NCI-H748 (cell line): ENCODE measurements around the gene SYT1.
"Not testable (repeated sequence)": the region's sequence is repeated elsewhere in the genome, so short reads cannot be mapped to it uniquely, and the experiment has no call there.

Experiments
- DNase-seq: peaks from one replicate; lab custom pipeline; 2025; ENCODE audit not compliant: unreplicated experiment; lab: John Stamatoyannopoulos, UW

Gene SYT1

DNA sequence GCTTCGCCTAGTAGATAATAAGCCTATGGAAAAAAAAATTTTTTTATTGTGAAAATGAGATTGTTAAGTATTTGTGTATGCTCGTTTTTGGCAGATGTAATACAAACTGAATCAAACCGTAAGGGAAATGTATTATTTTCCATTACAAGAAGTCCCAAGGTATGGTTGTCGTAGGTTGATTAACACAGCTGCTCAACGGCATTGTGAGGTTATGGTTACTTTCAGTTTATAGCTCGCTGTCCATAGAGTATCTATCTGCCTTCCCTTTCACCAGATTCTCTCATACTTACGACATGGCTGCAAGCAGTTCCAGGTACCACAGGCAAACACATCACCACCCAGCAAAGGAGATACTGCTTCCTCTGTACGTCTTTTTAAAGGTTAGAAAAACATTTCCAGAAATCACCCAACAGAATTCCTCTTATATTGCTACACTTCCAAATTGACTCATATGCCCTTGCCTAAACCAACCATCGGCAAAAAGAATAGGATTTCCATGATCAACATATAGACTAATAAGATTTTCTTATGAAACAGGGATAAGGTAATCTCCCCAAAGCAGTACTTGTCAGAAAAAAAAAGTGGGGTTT, 338.6 kb downstream of the SYT1 start:
- DNase-seq: no peak

DNA sequence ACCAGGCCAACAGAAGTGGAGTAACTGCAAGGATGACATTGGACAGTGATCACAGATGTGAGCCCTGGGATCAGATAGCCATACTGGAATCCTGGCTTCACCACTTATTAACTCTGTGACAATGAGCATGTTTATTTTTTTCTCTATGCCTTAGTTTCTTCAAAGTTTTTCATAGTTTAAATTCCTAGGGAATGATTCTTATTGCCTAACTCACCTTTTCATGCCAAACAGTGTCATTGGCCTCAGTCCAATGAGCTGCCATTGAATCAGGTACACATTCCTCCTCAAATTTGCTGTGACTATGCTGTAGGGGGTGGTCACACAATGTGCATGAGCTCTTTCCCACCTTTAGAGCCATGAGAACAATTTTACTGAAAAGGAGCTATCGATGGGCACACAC, 342.3 kb downstream of the SYT1 start:
- no peak for DNase-seq

DNA sequence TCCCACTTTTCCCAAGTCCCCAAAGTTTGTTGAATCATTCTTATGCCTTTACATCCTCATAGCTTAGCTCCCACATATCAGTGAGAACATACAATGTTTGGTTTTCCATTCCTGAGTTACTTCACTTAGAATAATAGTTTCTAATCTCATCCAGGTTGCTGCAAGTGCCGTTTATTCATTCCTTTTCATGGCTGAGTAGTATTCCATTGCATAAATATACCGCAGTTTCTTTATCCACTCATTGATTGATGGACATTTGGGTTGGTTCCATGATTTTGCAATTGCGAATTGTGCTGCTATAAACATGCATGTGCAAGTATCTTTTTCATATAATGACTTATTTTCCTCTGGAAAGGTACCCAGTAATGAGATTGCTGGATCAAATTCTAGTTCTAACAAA, 345.8 kb downstream of the SYT1 start:
- DNase-seq: not testable (repeated sequence)

DNA sequence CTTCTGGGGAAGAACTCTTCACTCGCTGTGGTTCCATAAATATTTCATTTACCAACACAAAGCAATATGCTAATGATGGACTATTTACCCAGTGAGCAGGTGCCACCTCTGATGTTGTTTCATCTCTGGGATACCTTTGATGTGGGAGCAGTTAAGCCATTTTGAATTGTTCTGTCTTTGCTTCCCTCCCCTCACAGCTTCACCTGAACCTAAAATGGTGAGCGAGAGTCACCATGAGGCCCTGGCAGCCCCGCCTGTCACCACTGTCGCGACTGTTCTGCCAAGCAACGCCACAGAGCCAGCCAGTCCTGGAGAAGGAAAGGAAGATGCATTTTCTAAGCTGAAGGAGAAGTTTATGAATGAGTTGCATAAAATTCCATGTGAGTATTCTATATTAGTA, 352.7 kb downstream of the SYT1 start:
- DNase-seq: peak; percentile 58

DNA sequence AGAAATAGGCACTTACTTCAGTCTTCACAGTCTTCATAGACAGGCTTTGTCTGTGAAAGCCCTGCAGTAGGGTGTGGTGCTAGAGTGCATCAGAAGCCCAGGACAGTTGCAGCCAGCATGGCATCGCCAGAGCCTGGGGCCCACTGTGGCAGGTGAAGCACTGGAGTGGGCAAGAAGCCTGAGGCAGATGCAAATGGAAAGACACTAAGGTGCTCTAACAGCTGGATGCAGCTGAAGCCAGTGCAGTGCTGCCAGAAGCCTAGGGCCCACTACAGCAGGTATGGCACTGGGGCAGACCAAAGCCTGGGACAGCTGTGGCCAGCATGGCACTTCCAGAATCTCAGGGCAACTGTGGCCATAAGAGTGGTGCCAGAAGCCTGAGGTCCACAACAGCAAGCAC, 358.6 kb downstream of the SYT1 start:
- DNase-seq: no peak

DNA sequence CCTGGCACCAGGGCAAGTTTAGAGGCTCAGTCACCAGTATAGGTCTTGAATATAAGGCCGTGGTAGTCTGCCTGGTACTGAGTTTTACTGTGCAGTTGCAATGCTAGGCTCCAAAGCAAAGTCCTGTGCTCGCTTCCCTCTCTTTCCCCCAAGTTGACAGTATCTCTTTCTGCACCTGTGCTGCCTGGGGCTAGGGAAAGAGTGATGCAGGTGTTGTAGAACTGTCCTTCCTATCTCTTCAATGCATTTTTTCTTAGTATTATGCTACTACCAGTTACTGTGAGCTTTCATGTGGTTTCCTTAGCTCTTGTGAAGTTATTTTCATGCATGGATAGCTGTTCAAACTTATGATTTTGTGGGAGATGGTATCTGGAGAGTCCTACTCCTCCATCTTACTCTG, 359.2 kb downstream of the SYT1 start:
- DNase-seq: no peak

DNA sequence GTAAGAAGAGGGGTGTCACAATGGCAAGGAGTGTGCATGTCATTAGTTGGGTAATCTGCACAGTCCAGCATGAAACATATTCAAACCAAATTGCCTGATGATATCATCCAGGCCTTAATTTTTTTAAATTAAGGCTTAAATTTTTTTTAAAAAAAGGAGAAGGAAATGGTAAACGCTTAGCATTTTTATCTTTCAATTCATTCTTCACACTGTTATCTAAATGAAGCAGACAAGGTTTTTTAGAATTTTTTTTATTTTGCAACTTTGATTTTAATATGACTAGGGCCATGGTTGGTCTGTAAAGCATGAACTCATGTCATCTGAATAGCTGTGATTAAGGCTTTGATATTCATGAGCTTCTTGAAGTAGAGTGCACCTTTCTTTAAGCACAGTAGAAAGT, 362.5 kb downstream of the SYT1 start:
- DNase-seq: no peak

DNA sequence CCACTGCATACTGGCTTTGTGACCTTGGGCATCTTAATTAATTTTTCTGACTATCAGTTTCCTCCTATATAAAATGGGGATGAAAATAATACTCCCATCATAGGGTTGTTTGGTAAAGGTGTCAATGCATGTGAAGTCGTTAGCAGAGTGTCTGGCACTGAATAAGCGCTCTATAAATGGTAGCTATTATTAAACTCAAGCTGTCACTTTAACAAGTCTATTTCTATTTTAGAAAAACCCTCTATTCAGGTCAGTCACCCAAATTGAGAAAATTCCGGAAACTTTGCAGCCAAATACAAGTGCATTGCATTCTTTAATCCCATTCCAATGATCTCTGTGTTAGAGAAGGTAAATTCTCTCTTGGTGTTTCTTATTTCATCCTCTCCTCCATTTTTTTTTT, 363.1 kb downstream of the SYT1 start:
- no peak for DNase-seq

DNA sequence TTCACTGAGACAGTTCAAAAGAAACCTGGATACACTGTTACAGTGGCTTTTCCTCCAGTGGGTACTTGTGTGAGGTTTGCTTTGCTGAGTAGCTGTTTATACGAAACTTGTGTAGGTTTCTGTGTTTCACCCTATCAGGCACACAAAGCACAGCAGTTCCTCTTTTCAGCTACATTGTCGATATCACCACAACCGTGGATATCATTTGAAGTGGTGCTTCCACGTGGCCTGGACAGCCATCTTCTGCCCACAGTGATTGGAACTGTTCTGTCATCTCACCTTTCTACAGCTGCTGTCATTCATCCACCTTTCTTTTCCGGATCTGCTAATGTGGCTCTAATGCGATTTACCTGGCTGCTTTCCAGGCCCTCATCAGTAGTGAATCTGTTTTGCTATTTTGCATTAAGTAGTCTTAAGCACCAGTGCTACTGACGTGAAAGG, 368.8 kb downstream of the SYT1 start:
- peak; percentile 79 for DNase-seq

DNA sequence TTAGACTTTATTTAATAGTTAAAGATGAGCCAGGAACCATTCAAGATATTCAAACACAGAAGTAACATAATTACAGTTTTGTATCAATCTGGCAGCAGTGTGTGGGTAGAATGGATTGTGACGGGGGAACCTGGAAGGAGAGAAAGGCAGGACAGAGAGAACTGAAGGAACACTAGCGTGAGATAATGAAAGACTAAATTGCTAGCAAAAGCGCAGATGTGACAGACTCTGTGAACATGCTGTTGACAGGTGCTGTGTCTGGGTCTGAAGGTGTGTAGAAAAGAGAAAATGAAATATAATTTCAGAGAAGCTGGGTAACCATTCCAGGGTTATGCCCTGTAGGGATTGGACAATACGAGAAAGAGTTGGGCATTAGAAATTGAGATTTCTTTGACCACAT, 372.3 kb downstream of the SYT1 start:
- no peak for DNase-seq

DNA sequence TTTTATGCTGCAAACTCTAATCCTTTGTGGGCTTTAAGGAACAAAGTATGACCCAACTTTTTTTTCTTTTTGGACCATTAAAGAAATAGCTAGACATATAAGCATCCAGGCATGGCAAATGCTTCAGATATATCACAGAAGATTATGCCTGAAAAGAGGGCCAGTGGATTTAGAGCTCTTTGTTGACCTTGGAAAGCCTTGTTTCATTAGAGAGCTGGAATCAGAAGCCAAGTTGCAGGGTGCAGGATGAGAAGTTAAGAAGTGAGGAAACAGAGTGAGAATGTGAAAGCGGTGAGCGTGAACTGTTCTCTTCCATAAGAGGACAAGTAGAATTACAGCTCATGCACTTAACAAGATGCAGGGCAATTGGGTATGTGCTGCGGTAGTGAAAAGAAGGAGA, 373.7 kb downstream of the SYT1 start:
- DNase-seq: no peak

DNA sequence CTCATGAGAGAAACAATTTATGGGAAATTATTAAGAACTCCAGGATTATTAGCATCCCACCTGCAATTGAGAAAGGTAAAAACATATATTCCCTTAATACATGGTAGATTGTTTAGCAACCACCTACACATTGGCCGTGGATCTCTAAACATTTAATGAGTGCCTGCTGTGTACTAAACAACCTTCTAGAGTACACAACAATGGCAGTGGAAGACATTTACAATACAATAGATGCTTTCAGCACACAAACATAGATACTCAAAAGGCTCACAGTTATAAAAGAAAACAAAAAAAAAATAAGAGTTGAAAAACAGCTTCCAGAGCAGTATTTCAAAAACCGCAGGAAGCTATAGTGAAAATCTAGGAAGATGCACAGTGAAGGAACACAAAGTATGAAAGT, 382.9 kb downstream of the SYT1 start:
- no peak for DNase-seq

DNA sequence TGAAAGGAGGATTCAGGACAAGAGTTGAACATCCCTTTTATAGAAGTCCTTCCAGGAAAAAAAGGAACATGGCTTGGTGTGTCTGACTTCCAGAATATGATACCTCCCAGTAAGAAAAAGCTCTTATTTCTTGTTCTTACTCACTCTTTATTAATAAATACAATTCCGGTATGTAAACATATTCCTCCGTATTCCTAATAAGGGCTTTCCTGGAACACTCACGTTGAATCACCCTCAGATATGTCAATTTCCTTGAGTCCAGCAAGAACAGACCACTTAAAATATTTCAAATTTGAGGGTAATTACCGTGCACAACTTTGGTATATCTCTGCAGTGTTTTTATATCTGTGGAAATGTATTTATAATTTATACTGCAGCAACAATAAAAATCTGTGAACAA, 385.6 kb downstream of the SYT1 start:
- DNase-seq: no peak

DNA sequence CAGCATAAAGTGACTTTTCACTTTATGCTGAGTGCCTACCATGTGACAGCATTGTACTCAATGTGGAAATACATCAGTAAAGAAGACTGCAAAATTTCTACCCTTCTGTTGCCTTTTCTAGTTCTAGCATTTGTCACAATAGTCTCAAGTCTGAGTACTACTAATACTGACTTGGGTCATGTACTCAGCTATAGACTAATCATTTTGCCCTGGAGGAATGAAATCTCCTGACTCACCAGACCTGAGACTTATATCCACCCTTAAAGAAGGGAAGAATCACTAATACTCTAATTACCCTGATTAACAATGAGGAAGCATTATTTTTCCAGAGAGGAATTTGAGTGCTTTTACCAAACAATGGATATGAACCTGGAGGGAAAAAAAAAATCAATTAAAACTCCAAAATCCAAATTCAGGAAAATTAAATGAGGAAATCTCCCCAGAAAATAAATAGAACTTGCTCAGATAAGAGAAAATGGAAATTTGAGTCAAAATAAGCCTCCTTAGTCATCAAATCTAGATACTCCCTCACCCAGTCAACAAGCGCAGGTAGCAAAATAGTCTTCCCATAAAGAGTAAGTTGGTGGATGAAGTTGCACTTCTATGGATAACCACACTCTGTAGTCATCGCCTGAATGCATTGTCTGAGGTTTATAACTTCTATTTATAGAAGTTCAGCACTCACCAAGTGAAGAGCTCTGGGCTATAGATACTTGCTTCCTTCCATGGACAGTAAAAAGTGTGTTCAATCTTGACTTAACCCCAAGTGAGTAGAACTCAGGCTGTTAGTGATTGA, 386.6 kb downstream of the SYT1 start:
- DNase-seq: no peak

DNA sequence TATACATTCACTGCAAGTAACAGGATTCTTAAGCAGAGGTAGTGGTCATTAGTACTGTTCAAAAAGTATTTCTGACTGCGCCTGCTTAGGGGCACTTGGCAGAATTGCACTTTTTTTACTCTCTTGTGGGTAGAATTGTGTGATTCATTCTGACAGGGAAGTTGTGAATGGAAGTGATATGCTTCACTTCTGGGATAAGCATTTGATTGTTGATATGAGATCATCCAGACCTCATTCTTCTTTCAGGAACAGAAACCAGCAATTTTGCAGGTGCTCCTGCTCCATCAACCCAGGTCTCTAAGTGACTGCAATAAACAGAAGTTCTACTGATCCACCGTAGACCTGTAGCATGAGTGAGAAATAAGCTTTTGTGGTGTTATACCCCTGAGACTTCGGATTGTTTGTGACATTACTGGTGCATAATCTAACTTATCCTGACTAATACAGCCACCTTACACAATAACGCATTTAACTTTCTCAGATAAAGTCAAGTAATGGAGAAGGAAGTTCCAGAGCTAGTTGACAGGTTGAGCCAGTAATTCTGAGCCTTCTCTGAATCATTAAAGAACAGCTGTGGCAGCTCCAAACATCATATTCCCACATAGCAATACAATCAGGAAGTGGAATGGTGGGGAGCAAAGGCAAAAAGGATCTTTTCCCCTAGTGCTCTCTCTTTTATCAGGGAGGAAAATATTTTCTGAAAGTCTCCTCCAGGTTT, 387.9 kb downstream of the SYT1 start:
- DNase-seq: no peak

DNA sequence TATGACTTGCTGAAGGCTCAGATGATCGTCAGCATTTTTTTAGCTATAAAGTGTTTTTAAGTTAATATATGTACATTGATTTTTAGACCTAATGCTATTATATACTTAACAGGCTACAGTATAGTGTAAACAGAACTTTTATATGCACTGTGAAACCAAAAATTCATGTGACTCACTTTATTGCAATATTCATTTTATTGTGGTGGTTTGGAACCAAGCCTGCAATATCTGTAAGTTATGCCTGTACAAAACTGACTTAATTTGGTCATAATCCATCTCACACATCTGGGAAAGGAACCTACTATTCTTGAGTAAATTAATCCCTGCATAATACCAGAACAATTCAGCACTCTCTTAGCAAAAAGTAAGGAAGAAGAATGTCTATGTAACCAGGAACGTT, 390.7 kb downstream of the SYT1 start:
- no peak for DNase-seq

DNA sequence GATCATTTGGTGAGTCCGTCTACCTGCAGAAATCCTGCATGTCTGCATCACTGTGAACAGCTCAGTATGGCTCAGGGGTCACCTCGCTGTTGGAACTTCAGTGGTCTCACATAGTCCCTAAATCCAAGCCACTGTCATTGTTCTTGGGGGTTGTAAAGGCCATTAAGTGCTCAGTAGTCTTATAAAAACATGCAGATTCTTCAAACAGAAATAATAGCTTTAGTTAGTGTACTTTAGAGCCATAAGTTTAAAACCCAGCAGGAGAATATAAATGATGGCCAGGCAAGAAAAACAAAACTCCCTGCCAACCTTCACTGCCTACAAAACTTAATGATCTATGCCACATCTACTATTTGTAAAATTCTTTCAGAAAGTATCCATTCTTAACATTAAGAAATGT, 396.3 kb downstream of the SYT1 start:
- DNase-seq: no peak

DNA sequence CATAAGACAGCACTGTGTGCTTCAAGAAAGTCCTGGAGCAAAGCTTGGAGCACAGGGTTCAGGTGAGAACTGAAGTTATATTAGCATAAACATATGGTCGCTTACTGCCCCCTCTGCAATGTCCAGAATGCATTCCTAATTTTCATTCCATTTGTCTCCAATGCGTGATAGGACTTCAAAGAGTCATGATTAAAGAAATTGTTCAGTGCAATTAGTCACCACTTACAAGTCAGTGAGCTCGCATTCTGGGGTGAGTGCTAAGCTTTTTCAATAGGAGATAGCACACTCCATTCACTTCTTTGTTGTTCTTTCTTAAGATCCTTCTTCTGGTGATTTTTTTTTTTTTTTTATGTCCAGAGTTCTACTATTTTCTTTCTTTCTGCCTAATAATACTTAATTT, 398.4 kb downstream of the SYT1 start:
- DNase-seq: no peak

DNA sequence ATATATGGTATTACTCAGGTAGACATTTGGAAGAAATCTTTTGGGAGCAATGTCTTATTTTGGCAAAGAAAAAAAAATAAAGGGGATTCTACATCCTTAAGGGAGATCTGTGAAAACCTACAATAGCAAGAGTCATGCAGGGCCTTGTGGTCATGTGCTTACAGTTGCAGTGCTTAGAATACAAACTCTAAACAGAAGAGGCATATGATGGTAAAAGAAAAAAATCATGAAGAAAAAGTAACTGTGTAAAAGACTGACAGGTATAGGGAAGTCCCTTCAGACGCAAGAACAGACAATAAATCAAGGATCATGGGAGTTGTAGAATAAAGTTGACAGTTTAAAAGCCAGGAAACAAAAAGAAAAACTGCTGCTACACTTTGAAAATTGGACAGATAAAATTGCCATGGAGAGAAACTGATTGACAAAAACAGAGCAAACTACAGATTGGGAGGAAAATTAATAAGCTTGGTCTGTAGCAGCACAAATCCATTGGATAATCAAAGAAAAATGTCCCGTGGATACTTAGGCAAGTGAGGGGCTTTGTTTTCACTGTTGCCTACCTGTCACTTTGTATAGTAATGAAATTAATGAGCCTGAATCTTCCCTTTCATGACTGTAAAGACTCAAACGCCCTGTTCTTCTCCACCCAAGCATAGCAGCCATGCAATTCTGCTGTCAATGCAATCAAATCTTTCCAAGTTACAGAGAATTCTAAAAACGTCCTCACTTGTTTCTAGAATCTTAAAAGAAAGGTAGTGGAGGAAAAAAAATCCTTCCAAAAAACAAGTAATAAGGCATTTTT, 402.0 kb downstream of the SYT1 start:
- no peak for DNase-seq

DNA sequence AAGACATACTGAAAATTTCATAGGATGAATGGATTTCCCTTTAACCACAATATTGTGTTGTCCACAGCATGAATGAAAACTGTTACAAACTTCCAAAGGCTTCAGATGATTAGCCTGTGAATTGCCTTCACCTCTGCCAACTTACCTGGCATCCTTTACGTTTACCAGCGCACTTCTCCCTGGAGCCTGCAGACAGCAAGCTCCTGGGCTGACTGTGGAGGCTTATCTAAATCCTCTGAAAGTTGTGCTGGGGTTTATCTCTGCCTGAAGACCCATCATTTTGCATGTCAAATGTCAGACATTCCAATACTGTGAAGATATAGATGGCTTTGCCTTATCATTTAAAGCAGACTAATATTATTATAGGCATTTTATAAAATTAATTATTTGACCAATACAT, 403.0 kb downstream of the SYT1 start:
- no peak for DNase-seq

DNA sequence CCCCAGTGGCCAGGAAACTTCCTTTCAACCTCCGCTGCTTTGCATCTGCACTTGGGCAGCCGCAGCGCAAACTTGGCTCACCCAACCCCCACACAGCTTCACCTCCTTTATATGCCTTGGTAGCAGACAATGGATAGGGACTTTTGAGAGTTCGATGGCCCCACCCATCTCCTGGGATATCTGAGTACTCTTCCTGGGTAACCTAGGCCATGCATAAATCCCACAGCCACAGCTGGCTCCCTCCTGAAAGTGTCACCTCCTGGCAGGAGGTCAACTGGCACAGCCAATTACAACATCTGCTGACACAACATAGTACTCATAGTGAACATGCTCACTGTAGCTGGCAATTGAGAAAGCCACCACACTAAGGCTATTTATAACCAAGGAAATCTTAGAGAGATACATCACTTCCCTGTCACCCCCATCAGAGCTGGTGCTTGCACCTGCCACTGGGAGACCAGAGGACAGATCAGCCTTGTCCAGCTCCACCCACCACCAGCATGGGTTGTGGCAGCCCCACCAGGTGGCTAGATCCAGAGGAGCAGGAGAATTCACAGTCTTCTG, 410.0 kb downstream of the SYT1 start:
- DNase-seq: peak; percentile 10
